Ovary (tissue), 9 donors: Measurements from ENCODE around the gene MMP20. TPM values are rescaled to one million over a fixed set of nuclear protein-coding genes. Genes with fewer than 3 reads are reported as not detected.
"Not testable (repeated sequence)": the region's sequence is repeated elsewhere in the genome, so short reads cannot be mapped to it uniquely, and the experiment has no call there.

Source experiments
- DNase-seq, 5 donors: peaks; one replicate each; pipeline ENCODE4 v3.0.0-alpha.2; 2019 to 2020
- H3K27ac ChIP-seq, 2 donors: fragments of 200-600 bp; one replicate each; pipeline versions ENCODE4 v1.5.1 to v1.8.0; 2019 to 2022
- H3K27me3 ChIP-seq: fragments of 200-600 bp; one replicate; pipeline ENCODE4 v1.8.0; 2022
- H3K36me3 ChIP-seq: fragments of 200-600 bp; sonication (generic); one replicate; pipeline ENCODE4 v1.5.1; 2019
- H3K4me1 ChIP-seq: one replicate; pipeline ENCODE4 v1.8.1; 2013; ENCODE audit warnings: mild to moderate bottlenecking, moderate library complexity; ENCODE audit not compliant: insufficient read depth
- H3K4me3 ChIP-seq: fragments of 200-600 bp; sonication (generic); one replicate; pipeline ENCODE4 v1.5.1; 2017
- H3K9me3 ChIP-seq, 2 donors: fragments of 200-600 bp in 1 of 2; sonication (generic) in 1 of 2; one replicate each; pipeline versions ENCODE4 v1.5.1 to v1.8.1; 2013 to 2019; ENCODE audit warnings: mild to moderate bottlenecking in 1 of 2, moderate library complexity in 1 of 2
- CTCF ChIP-seq, 3 donors: fragments of 450-650 bp in 2 of 3; fragments of 200-600 bp in 1 of 3; IDR thresholded peaks; one replicate each; pipeline versions ENCODE4 v1.5.1 to v1.8.0; 2016 to 2022; ENCODE audit warnings: antibody characterized with exemption in 3 of 3, mild to moderate bottlenecking in 1 of 3
- EP300 ChIP-seq: sonication (generic); formaldehyde crosslinking; IDR thresholded peaks from one replicate; pipeline ENCODE4 v1.6.1; 2017; ENCODE audit warnings: antibody characterized with exemption
- POLR2A ChIP-seq: fragments of 450-650 bp; IDR thresholded peaks from one replicate; pipeline ENCODE4 v1.6.1; 2017; ENCODE audit warnings: antibody characterized with exemption, mild to moderate bottlenecking, moderate library complexity
- WGBS, 3 donors: extraction: QIAGEN DNeasy Blood & Tissue Kit in 1 of 3; methylation state at CpG; one replicate each; pipeline versions ENCODE4 v1.1.5 to v1.1.7; 2013 to 2017; 5-methylcytosine and 5-hydroxymethylcytosine counted together
- intact Hi-C, 4 donors: fragments of 100-400 bp; cut with DNase I; formaldehyde crosslinking; loops; one replicate each; pipeline versions ENCODE4 v1.11.0 to v1.15.1; 2022 to 2023
- polyA plus RNA-seq, 2 donors: library from polyadenylated mRNA; stranded (reverse); fragments of 200-250 nt in 1 of 2; fragments of 350-450 nt in 1 of 2; fragmentation: Illumina TruSeq in 1 of 2; extraction: RNeasy Lipid Tissue Mini Kit (QIAGEN cat#74804) in 1 of 2; gene quantifications; one replicate each; pipeline ENCODE4 v1.2.3, GENCODE V29; 2013 to 2014
- total RNA-seq, 7 donors: library from RNA; depleted of rRNA in 2 of 7; stranded (reverse); fragments of >200 nt in 2 of 7; fragmentation: NEBNext Ultra II Directional in 3 of 7; extraction: Animal tissue kit (Norgen Biotek cat#: 25700) in 3 of 7; gene quantifications; one replicate each; pipeline versions ENCODE4 v1.1.0 to v1.2.4, GENCODE V29; 2016 to 2023
- donor health status: DM: no; HTN: no; CAD: no; lungs with moderate emphysema.
- donor health status: DM: no; HTN: no; CAD: no.
- donor health status: Bipolar disorder and iron deficiency.
- donor health status: DM: yes; HTN: yes; CAD: no.
- donor health status: DM: no; HTN: no; CAD: no.
- donor health status: DM: yes; HTN: yes; CAD: no.

The MMP20 gene
- total and polyA plus RNA-seq, 9 donors = not detected

GRCh38 chr11:102637731-102638130 is 12.6 kb upstream of the MMP20 start:
- Histone ChIP-seq H3K9me3 (no peaks in the 10 kb centered on the region), H3K4me3 (no peak overlapping the region), H3K27ac (no peak overlapping the region), H3K36me3 (no peaks in the 10 kb centered on the region), H3K27me3 (no peaks in the 10 kb centered on the region), H3K4me1 (no peaks in the 10 kb centered on the region)
- intact Hi-C loops = no loop called here
- 70 to 82% (median 76%) methylated on average over 5 of the region's 5 CpGs for WGBS, 3 donors
- TF ChIP-seq EP300 (no peak), CTCF (IDR thresholded peaks at IDR 0.05) (no peak), POLR2A (no peak)
- DNase-seq = no peak

- Histone ChIP-seq H3K27ac (no peak overlapping the region), H3K4me1 (no peaks in the 10 kb centered on the region), H3K36me3 (no peaks in the 10 kb centered on the region), H3K4me3 (no peak overlapping the region), H3K27me3 (no peaks in the 10 kb centered on the region), H3K9me3 (no peaks in the 10 kb centered on the region)
- TF ChIP-seq POLR2A = no peak
- DNase-seq = no peak
- 83 to 85% (median 83%) methylated on average over 6 of the region's 6 CpGs for WGBS, 3 donors
- intact Hi-C loops = no loop called here
These were observed 8.4 kb upstream of the MMP20 start for GRCh38 chr11:102633385-102634026.

GRCh38 chr11:102632026-102632425 is 6.9 kb upstream of the MMP20 start:
- no peak for TF ChIP-seq POLR2A
- TF ChIP-seq CTCF (IDR thresholded peaks at IDR 0.05) = no peak
- TF ChIP-seq EP300 = no peak
- 90 to 100% (median 92%) methylated on average over 1 of the region's 1 CpG for WGBS, 3 donors

GRCh38 chr11:102630598-102631448 is 5.7 kb upstream of the MMP20 start:
- Histone ChIP-seq H3K36me3 (no peaks in the 10 kb centered on the region), H3K27me3 (no peaks in the 10 kb centered on the region), H3K27ac (no peak overlapping the region), H3K4me1 (no peaks in the 10 kb centered on the region), H3K4me3 (no peak overlapping the region), H3K9me3 (no peaks in the 10 kb centered on the region)
- no peak for DNase-seq
- intact Hi-C loops = no loop called here
- no peak for TF ChIP-seq CTCF (IDR thresholded peaks at IDR 0.05)
- TF ChIP-seq EP300 = no peak
- TF ChIP-seq POLR2A = no peak
- 62 to 75% (median 73%) methylated on average over 10 to 11 of the region's 11 CpGs for WGBS, 3 donors

More at GRCh38 chr11:102632026-102632425, 6.9 kb upstream of the MMP20 start:
- Histone ChIP-seq H3K36me3 (no peaks in the 10 kb centered on the region), H3K9me3 (no peaks in the 10 kb centered on the region), H3K27me3 (no peaks in the 10 kb centered on the region), H3K4me1 (no peaks in the 10 kb centered on the region), H3K4me3 (no peak overlapping the region), H3K27ac (no peak overlapping the region)
- intact Hi-C loops = no loop called here
- DNase-seq = no peak

GRCh38 chr11:102629908-102630307 is 4.8 kb upstream of the MMP20 start:
- intact Hi-C loops, H3K4me3 ChIP-seq, H3K9me3 ChIP-seq, H3K4me1 ChIP-seq, H3K36me3 ChIP-seq, DNase-seq, H3K27ac ChIP-seq, H3K27me3 ChIP-seq: not testable (repeated sequence)
- 70 to 81% (median 81%) methylated on average over 1 of the region's 1 CpG for WGBS, 3 donors
